HUES64 (cell line): ENCODE measurements around the gene VDAC2.

Experiments
- H3K27ac ChIP-seq: 2 replicates; pipeline ENCODE4 v1.7.0; 2013; ENCODE audit warnings: low read depth, low read length, inconsistent platforms
- H3K27me3 ChIP-seq: 2 replicates; pipeline ENCODE4 v1.6.1; 2013; ENCODE audit warnings: mild to moderate bottlenecking, low read length; ENCODE audit not compliant: insufficient read depth
- H3K36me3 ChIP-seq: 2 replicates; pipeline ENCODE4 v1.6.1; 2013; ENCODE audit warnings: mild to moderate bottlenecking, low read length; ENCODE audit not compliant: insufficient read depth
- H3K4me1 ChIP-seq: 2 replicates; pipeline ENCODE4 v1.6.1; 2013; ENCODE audit warnings: mild to moderate bottlenecking, low read length, moderate library complexity; ENCODE audit not compliant: insufficient read depth
- H3K4me3 ChIP-seq: 2 replicates; pipeline ENCODE4 v1.5.1; 2013; ENCODE audit warnings: mild to moderate bottlenecking, low read length, moderate library complexity
- H3K9ac ChIP-seq: 2 replicates; pipeline ENCODE4 v1.6.1; 2013; ENCODE audit warnings: mild to moderate bottlenecking, low read depth, low read length
- H3K9me3 ChIP-seq: 2 replicates; pipeline ENCODE4 v1.6.1; 2013; ENCODE audit warnings: low read depth, low read length; ENCODE audit not compliant: insufficient read depth
- WGBS: fragments of 150-250, 120-280 bp; methylation state at CpG from one replicate; pipeline ENCODE4 v1.1.7; 2013; ENCODE audit warnings: missing lambda C conversion rate; 5-methylcytosine and 5-hydroxymethylcytosine counted together

Gene VDAC2

GRCh38 chr10:75230600-75231038, 20.0 kb downstream of the VDAC2 start:
- H3K9ac ChIP-seq, result no peak overlapping the region
- no peak overlapping the region for H3K4me3 ChIP-seq
- H3K4me1 ChIP-seq, result peaks cover 20% of the 10 kb centered on the region
- peaks cover 66% of the 10 kb centered on the region for H3K36me3 ChIP-seq
- 37% methylated on average over 3 of the region's 5 CpGs for WGBS
- H3K27ac ChIP-seq, result no peak overlapping the region
- H3K9me3 ChIP-seq, result no peaks in the 10 kb centered on the region
- H3K27me3 ChIP-seq, result no peaks in the 10 kb centered on the region

- Histone ChIP-seq H3K27me3 (no peaks in the 10 kb centered on the region), H3K4me3 (no peak overlapping the region), H3K27ac (no peak overlapping the region), H3K4me1 (peaks cover 7% of the 10 kb centered on the region), H3K9me3 (no peaks in the 10 kb centered on the region), H3K9ac (no peak overlapping the region), H3K36me3 (peaks cover 53% of the 10 kb centered on the region)
- 90% methylated on average over 3 of the region's 4 CpGs for WGBS
Observed at GRCh38 chr10:75231672-75232581, 21.3 kb downstream of the VDAC2 start.

GRCh38 chr10:75233444-75234016, 22.9 kb downstream of the VDAC2 start:
- Histone ChIP-seq H3K36me3 (peaks cover 43% of the 10 kb centered on the region), H3K4me3 (peak overlapping the region; percentile 51), H3K4me1 (0 out of 2 replicates have a peak, but pooled peaks cover 3% of the 10 kb centered on the region), H3K9ac (peak overlapping the region; percentile 75), H3K27ac (peak overlapping the region; percentile 81; the same call in 1 of the 2 replicates), H3K9me3 (no peaks in the 10 kb centered on the region), H3K27me3 (no peaks in the 10 kb centered on the region)
- 57% methylated on average over 14 of the region's 14 CpGs for WGBS

GRCh38 chr10:75234017-75234682, 23.6 kb downstream of the VDAC2 start:
- 1% methylated on average over 48 of the region's 48 CpGs for WGBS
- H3K9ac ChIP-seq, result peak overlapping the region; percentile 75
- H3K9me3 ChIP-seq, result no peaks in the 10 kb centered on the region
- no peaks in the 10 kb centered on the region for H3K27me3 ChIP-seq
- H3K4me3 ChIP-seq, result peak overlapping the region; percentile 67
- peaks cover 37% of the 10 kb centered on the region for H3K36me3 ChIP-seq
- 0 out of 2 replicates have a peak, but pooled peaks cover 3% of the 10 kb centered on the region for H3K4me1 ChIP-seq
- peak overlapping the region; percentile 81; the same call in 1 of the 2 replicates for H3K27ac ChIP-seq

GRCh38 chr10:75234683-75235374, 24.2 kb downstream of the VDAC2 start:
- Histone ChIP-seq H3K4me3 (peak overlapping the region; percentile 67), H3K27me3 (no peaks in the 10 kb centered on the region), H3K36me3 (peaks cover 30% of the 10 kb centered on the region), H3K27ac (peak overlapping the region; percentile 28; the same call in 1 of the 2 replicates), H3K9me3 (no peaks in the 10 kb centered on the region), H3K9ac (peak overlapping the region; percentile 47), H3K4me1 (0 out of 2 replicates have a peak, but pooled peaks cover 3% of the 10 kb centered on the region)
- WGBS, result under 1% methylated on average over 62 of the region's 62 CpGs

- under 1% methylated on average over 76 of the region's 76 CpGs for WGBS
- peaks cover 23% of the 10 kb centered on the region for H3K36me3 ChIP-seq
- peak within 1 kb of the TSS; percentile 67 for H3K4me3 ChIP-seq
- H3K9me3 ChIP-seq, result no peaks in the 10 kb centered on the region
- H3K27ac ChIP-seq, result peak within 1 kb of the TSS; percentile 28; the same call in 1 of the 2 replicates
- peak within 1 kb of the TSS; percentile 47 for H3K9ac ChIP-seq
- H3K4me1 ChIP-seq, result 0 out of 2 replicates have a peak, but pooled peaks cover 3% of the 10 kb centered on the region
- H3K27me3 ChIP-seq, result no peaks in the 10 kb centered on the region
Observed at GRCh38 chr10:75235375-75236177, 25.0 kb downstream of the VDAC2 start, which contains the start of gene COMTD1. TSS of gene COMTD1 (minus strand) at chr10:75235957. CDS start at chr10:75235928, 29 bp downstream.

GRCh38 chr10:75236178-75236825, 25.7 kb downstream of the VDAC2 start:
- H3K4me3 ChIP-seq, result no peak overlapping the region
- 69% methylated on average over 11 of the region's 12 CpGs for WGBS
- H3K4me1 ChIP-seq, result 0 out of 2 replicates have a peak, but pooled peaks cover 3% of the 10 kb centered on the region

GRCh38 chr10:75238182-75239095, 27.8 kb downstream of the VDAC2 start:
- 92% methylated on average over 33 of the region's 37 CpGs for WGBS
- no peaks in the 10 kb centered on the region for H3K4me1 ChIP-seq

More at GRCh38 chr10:75236178-75236825, 25.7 kb downstream of the VDAC2 start:
- Histone ChIP-seq H3K9me3 (no peaks in the 10 kb centered on the region), H3K36me3 (peaks cover 16% of the 10 kb centered on the region), H3K27ac (no peak overlapping the region), H3K27me3 (no peaks in the 10 kb centered on the region), H3K9ac (no peak overlapping the region)

More at GRCh38 chr10:75238182-75239095, 27.8 kb downstream of the VDAC2 start:
- Histone ChIP-seq H3K4me3 (no peak overlapping the region), H3K9me3 (no peaks in the 10 kb centered on the region), H3K9ac (no peak overlapping the region), H3K27me3 (no peaks in the 10 kb centered on the region), H3K36me3 (no peaks in the 10 kb centered on the region), H3K27ac (no peak overlapping the region)
